HG03045 (cell line): ENCODE data around the gene EXOC3.
"Not testable (repeated sequence)": the region's sequence is repeated elsewhere in the genome, so short reads cannot be mapped to it uniquely, and the experiment has no call there.

Experiments used
- ATAC-seq: cut with Tn5 transposase; IDR thresholded peaks from one replicate; pipeline ENCODE4 v1.9.1; 2021; ENCODE audit warnings: mild to moderate bottlenecking, moderate library complexity; ENCODE audit not compliant: unreplicated experiment

Gene EXOC3

DNA sequence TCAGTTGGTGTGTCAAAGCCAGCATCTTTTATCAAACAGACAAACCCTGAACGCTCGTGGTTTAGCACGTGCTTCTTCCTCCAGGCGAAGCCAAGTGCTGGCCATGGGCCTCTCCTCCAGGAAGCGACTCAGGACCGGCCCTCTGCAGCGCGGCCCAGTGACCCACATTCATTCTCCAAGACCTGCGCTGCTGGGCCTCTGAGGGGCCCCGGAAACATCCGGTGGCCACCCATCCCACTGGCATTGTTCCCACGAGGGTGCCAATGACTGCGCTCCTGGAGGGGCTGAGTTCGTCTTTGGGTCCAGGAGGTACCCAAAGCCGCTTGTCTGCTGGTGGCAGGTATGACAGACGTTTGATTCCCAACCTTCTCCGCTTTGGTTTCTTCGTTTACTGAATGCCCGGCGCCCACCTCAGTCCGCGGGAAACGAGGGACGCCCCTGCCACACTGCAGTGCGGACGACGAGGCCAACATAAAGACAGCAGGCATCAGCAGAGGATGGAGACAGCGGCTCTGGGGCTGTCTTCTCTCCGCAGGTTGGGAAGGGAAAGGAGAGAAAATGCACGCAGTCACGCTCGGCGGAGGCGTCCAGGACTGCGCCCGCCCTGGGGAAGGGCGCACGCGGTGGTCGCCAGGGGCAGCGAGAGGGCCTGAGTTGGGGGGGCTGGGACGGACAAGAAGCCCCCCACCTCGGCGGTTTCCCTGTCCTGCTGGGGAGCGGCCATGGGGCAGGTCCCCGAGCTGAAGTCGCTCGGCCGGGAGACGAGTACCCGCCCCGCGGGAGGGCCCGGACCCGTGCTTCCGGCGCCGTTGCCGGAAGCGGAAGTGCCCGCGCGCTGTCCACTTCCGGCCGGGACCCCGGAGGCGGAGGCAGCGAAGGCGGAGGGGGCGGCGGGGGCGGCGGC, at the start of gene EXOC3:
Gene EXOC3 (plus strand): TSS at position 842 of the 904 bp plus-strand sequence. CDS start 3,030 bp downstream, outside the sequence.
- ATAC-seq: peak; percentile 83

DNA sequence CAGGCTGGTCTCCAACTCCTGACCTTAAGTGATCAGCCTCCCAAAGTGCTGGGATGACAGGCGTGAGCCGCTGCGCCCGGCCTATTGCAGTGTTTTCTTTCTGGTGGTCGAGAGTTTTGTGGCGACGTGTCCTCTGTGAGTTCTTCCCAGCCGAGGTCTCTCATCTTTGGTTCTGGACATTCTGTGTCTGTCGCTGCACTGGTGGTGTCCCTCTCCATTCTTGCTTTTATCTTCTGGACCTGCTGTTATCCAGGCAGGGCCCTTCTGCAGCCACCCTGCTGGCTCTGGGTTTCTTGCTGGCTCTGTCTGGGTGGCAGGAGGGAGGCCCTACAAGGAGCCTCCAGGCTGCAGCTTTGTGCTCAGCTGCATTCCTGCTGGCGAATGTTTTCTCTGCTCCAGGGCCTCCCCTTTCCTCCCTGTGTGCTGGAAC, 49.1 kb upstream of the EXOC3 start:
- no peak for ATAC-seq

GRCh38 chr5:394671-395155, 48.3 kb upstream of the EXOC3 start:
- no peak for ATAC-seq

- no peak for ATAC-seq
Observed at GRCh38 chr5:395156-395920, 47.6 kb upstream of the EXOC3 start.

- no peak for ATAC-seq
Observed at GRCh38 chr5:395921-396530, 47.0 kb upstream of the EXOC3 start.

DNA sequence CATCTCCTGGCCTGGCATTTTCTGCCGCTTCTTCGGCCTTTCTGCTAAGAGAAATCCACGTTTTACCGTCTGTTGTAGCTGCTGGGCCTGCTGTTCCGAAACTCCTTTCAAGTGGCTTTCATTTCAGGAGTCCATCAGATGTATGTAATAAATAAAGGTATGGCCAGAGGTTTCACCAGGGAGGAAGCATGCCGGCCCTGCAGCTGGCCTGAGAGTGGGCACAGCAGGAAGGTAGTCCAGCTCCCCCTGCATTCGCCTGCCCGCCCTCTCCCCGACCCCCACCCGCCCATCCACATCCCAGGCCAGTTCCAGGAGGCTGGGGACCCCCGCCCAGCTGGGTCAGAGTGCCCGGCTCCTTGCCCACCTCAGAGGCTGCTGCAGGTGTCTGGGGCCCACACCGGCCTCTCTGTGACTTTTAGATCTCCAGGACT, 46.4 kb upstream of the EXOC3 start:
- ATAC-seq: no peak

- not testable (repeated sequence) for ATAC-seq
Observed at GRCh38 chr5:398141-398474, 44.9 kb upstream of the EXOC3 start.

DNA sequence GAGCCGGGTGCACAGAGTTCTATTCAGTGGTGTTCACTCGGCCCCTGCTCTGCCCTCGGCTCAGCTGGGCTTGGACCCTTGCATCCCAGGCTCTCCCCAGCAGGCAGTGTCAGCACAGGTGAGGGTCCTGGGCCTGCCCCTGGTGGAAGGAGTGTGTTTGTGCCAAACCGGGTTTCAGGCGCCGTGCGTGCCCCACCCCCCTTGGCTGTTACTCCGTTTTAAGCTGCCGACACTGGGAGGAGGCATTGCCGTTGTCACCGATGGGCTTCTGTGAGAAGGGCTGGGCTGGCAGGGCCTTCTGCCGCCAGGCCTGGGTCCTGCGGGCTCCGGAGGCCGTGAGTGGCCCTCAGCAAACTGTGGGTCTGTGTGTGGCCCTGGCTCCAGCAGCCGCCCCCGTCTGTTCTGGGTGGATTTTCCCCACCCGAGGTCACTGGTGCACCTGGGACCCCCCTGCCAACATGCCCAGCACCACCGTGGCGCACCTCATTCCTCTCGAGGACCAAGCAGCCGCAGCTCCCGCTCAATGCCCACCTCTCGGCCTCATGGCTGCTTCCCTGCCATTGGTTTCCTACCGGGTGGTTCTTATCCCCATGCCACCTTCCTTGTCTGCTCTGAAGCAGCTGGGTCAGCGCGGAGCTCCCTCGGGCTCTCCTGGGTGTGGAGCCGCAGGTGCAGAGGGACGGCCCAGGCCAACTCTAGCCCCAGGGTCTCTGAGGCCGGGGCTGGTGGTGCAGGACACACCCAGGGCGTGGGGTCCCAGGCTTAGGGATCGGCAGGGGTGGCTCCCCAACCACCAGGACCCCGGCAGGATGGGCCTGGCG, 44.3 kb upstream of the EXOC3 start:
- ATAC-seq: no peak

GRCh38 chr5:399296-400281, 43.4 kb upstream of the EXOC3 start:
- peak; percentile 74 for ATAC-seq

DNA sequence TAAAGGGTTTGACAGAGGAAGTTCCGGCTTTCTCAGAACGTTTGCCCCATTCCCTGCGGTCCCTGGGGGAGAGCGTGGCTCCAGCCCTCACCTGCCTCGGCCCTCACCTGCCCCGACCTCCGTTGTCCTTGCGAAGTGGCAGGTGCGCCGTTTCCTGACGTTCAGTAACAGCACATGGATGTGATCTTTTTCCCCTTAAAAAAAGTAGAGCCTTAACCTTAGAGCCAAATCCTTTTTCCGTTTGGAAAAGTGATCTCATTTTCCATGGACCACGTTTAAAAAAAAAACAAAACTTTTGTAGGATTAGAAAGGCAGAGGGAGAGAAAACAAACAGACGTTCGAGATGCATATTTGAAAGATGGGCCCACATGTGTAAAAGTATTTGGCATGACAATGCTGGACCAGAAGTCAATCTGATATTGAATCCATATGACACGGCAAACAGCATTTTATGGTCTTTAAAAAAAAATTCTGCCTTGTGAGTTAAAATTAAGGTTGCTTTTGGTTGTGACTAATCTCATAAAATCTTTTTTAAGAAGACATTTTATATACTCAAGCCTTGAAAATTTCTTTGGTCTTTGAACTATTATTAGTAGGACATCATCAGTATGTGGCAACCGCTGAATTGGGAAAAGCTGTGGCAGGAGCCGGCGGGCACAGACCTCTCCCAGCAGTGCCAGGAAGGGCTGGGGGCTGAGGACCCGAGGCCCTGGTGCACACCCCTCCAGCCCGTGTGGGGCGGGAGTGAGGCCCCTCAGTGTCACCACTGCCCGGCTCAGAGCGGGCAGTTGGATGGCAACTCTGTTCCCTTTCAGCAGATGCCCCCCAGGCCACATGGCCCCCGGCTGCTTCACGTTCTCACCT, 42.5 kb upstream of the EXOC3 start:
- ATAC-seq: peak; percentile 7

DNA sequence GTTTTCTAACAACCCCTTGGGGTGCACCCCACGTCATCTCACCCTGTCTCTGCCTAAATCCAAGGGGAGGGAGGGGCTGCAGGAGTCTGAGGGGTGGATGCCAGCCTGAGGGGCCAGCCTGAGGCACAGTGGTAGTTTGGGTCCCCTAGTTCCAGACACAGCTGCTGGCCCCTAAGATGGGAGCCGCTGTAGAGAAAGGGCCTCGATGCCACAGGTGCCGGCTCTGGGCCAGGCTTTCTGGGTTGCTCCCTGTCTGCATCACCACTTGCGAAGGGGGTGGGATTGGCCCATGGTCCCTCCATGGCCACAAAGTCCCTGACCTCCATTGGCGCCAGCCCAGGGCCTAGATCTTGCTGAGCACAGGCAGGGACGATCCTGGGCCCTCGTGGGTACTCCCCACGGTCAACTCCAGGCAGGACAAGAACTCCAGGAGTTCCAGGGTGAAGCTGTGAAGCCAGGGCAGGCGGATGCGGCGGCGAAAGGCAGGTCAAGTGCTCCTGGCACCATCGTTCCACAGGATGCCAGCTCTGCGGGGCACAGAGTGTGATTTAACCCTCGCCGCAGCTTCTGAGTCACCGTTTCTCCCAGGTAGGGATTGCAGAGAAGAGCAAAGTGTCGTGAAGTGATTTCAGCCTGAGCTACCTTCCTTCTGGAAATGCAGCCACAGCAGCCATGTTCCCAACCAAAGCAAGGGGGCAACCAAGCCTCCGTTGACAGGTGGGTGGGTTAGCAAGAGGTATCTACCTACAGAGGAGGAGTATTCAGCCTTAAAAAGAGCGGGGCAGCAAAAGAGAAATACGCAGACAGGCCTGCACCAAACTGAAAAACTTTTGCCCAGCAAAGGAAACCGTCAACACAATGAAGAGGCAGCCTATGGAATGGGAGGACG, 41.6 kb upstream of the EXOC3 start:
- no peak for ATAC-seq

DNA sequence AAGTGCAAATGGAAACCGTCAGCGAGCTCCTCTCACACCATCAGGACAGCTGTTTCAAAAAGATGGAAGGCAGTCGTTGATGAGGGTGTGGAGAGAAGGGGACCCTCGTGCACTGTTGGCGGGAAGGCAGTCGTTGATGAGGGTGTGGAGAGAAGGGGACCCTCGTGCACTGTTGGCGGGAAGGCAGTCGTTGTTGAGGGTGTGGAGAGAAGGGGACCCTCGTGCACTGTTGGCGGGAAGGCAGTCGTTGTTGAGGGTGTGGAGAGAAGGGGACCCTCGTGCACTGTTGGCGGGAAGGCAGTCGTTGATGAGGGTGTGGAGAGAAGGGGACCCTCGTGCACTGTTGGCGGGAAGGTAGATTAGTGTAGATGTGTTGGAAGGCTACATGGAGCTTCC, 40.8 kb upstream of the EXOC3 start:
- not testable (repeated sequence) for ATAC-seq

- peak; percentile 46 for ATAC-seq
Observed at GRCh38 chr5:402615-403359, 40.2 kb upstream of the EXOC3 start.

GRCh38 chr5:403995-404394, 39.0 kb upstream of the EXOC3 start:
- ATAC-seq: no peak

GRCh38 chr5:404666-405241, 38.2 kb upstream of the EXOC3 start:
- no peak for ATAC-seq

DNA sequence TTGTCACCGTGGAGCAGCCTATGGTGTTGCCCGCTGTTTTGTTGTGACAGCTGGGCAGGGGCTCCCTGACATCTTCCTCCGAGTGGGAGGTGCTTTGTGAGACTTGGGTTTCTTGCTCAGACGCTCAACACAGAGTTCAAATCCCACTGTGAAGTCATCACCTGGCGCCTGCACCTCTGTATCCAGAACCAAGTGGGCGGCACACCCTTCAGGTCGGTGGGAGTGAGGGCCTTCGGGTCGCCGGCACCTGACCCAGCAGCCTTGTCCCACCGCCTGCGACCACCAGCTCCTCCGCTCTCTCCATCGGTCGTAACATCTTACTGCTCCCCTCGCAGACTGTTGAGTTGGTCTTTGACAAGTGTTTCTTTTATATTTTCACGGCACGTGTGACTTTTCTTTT, 37.6 kb upstream of the EXOC3 start:
- no peak for ATAC-seq
